Type B pancreatic cell (in vitro differentiated cells): ENCODE measurements around the gene BAZ2A. TPM values are rescaled to one million over a fixed set of nuclear protein-coding genes. Genes with fewer than 3 reads are reported as not detected.
A peak's percentile ranks its signal among the peaks of the same experiment; 100 is the strongest.

Experiments used
- DNase-seq: peaks from one replicate; pipeline ENCODE4 v3.0.0; 2021; ENCODE audit warnings: mixed read lengths; ENCODE audit not compliant: unreplicated experiment; ENCODE audit errors: extremely low spot score
- H3K27ac Mint-ChIP-seq: 2 replicates; pipeline ENCODE4 v1.8.0; 2021; ENCODE audit warnings: mild to moderate bottlenecking, mixed read lengths
- H3K27me3 Mint-ChIP-seq: 2 replicates; pipeline ENCODE4 v1.8.0; 2021; ENCODE audit warnings: mixed read lengths
- H3K36me3 Mint-ChIP-seq: 2 replicates; pipeline ENCODE4 v1.8.0; 2021; ENCODE audit warnings: mixed read lengths
- H3K4me1 Mint-ChIP-seq: one replicate; pipeline ENCODE4 v1.8.0; 2021; ENCODE audit warnings: mixed read lengths; ENCODE audit not compliant: unreplicated experiment
- H3K4me3 Mint-ChIP-seq: 2 replicates; pipeline ENCODE4 v1.8.0; 2021; ENCODE audit warnings: mild to moderate bottlenecking, mixed read lengths
- H3K9me3 Mint-ChIP-seq: 2 replicates; pipeline ENCODE4 v1.8.0; 2021; ENCODE audit warnings: mixed read lengths
- CTCF ChIP-seq: fragments of 200-600 bp; sonication (generic); conservative IDR thresholded peaks from 2 replicates; pipeline ENCODE4 v1.5.0; 2021; ENCODE audit warnings: antibody characterized with exemption, mild to moderate bottlenecking
- total RNA-seq: library from RNA; stranded (reverse); gene quantifications from 2 replicates; pipeline ENCODE4 v1.2.1, GENCODE V29; 2021; ENCODE audit warnings: low replicate concordance

BAZ2A gene
- total RNA-seq, 1 donor from 2014 or later = 108 TPM

- peak overlapping the region; percentile 87 for H3K4me3 Mint-ChIP-seq
- DNase-seq = no peak
- H3K36me3 Mint-ChIP-seq = peaks cover 8% of the 10 kb centered on the region
- H3K27me3 Mint-ChIP-seq = no peaks in the 10 kb centered on the region
- peak overlapping the region; percentile 100 for H3K27ac Mint-ChIP-seq
- peaks cover 41% of the 10 kb centered on the region for H3K4me1 Mint-ChIP-seq
- TF ChIP-seq CTCF = no peak
- no peaks in the 10 kb centered on the region for H3K9me3 Mint-ChIP-seq
These were observed 507 bp downstream of the BAZ2A start for GRCh38 chr12:56629459-56630179.

- TF ChIP-seq CTCF = no peak
- peak overlapping the region; percentile 71 for H3K27ac Mint-ChIP-seq
- no peaks in the 10 kb centered on the region for H3K9me3 Mint-ChIP-seq
- H3K4me3 Mint-ChIP-seq = peak overlapping the region; percentile 87
- H3K36me3 Mint-ChIP-seq = peaks cover 12% of the 10 kb centered on the region
- peaks cover 42% of the 10 kb centered on the region for H3K4me1 Mint-ChIP-seq
- no peak for DNase-seq
- no peaks in the 10 kb centered on the region for H3K27me3 Mint-ChIP-seq
These were observed 1.3 kb downstream of the BAZ2A start for GRCh38 chr12:56628671-56629458.

GRCh38 chr12:56626701-56627100 is 3.4 kb downstream of the BAZ2A start:
- Mint-ChIP-seq H3K27me3 (no peaks in the 10 kb centered on the region), H3K9me3 (no peaks in the 10 kb centered on the region), H3K4me3 (no peak overlapping the region), H3K27ac (no peak overlapping the region), H3K36me3 (peaks cover 19% of the 10 kb centered on the region), H3K4me1 (peaks cover 37% of the 10 kb centered on the region)
- no peak for DNase-seq
- TF ChIP-seq CTCF = no peak

- Mint-ChIP-seq H3K4me3 (no peak overlapping the region), H3K27me3 (no peaks in the 10 kb centered on the region), H3K27ac (peak overlapping the region; percentile 74), H3K36me3 (peaks cover 27% of the 10 kb centered on the region), H3K4me1 (peaks cover 26% of the 10 kb centered on the region), H3K9me3 (no peaks in the 10 kb centered on the region)
- no peak for DNase-seq
- TF ChIP-seq CTCF = no peak
These were observed 7.6 kb downstream of the BAZ2A start for GRCh38 chr12:56622535-56622934.

- Mint-ChIP-seq H3K4me1 (peaks cover 7% of the 10 kb centered on the region), H3K36me3 (peaks cover 36% of the 10 kb centered on the region), H3K27me3 (no peaks in the 10 kb centered on the region), H3K9me3 (no peaks in the 10 kb centered on the region), H3K4me3 (no peak overlapping the region), H3K27ac (no peak overlapping the region)
- no peak for TF ChIP-seq CTCF
- DNase-seq = no peak
These were observed 13.2 kb downstream of the BAZ2A start for GRCh38 chr12:56616925-56617324.
